H1 (cell line): ENCODE measurements around the gene PKD1L1. TPM values are rescaled to one million over a fixed set of nuclear protein-coding genes. Genes with fewer than 3 reads are reported as not detected.

Source experiments
- CTCF ChIA-PET: fragments of 300-600 bp; sonication (Branson Sonifier 250); formaldehyde crosslinking; loops from one replicate; lab custom pipeline; 2021; ENCODE audit not compliant: partially characterized antibody; lab: Charles Lee
- POLR2A ChIA-PET: fragments of 300-600 bp; sonication (Branson Sonifier 250); formaldehyde crosslinking; loops from one replicate; lab custom pipeline; 2021; ENCODE audit warnings: inconsistent platforms; ENCODE audit not compliant: partially characterized antibody; lab: Charles Lee
- DNase-seq, 2 experiments: peaks; one replicate each; pipeline versions ENCODE4 v3.0.0 to v3.0.0-alpha.2; 2010 to 2022; ENCODE audit warnings: low spot score in 2 of 2, low read depth in 1 of 2, mixed read lengths in 1 of 2
- FAIRE-seq: peaks from 2 replicates; lab custom pipeline; 2011; peaks lifted over from hg19 to GRCh38; lab: Jason Lieb, UNC
- H2AFZ ChIP-seq: 2 replicates; pipeline ENCODE4 v1.8.1; 2012; ENCODE audit warnings: low read length, inconsistent platforms
- H2AK5ac ChIP-seq: 2 replicates; pipeline ENCODE4 v1.6.1; 2013; ENCODE audit warnings: low read depth, low read length
- H2BK120ac ChIP-seq: replicated peaks from 2 replicates; pipeline ENCODE3; 2013; ENCODE audit warnings: low read depth, low read length, inconsistent platforms
- H2BK12ac ChIP-seq: 2 replicates; pipeline ENCODE4 v1.6.1; 2013; ENCODE audit warnings: low read depth, low read length
- H2BK15ac ChIP-seq: 2 replicates; pipeline ENCODE4 v1.6.1; 2013; ENCODE audit warnings: low read length
- H2BK20ac ChIP-seq: 2 replicates; pipeline ENCODE4 v1.6.1; 2013; ENCODE audit warnings: low read length
- H2BK5ac ChIP-seq: 2 replicates; pipeline ENCODE4 v1.6.1; 2013; ENCODE audit warnings: low read depth, low read length
- H3K14ac ChIP-seq: 2 replicates; pipeline ENCODE4 v1.6.1; 2013; ENCODE audit warnings: inconsistent platforms; ENCODE audit not compliant: insufficient read length
- H3K18ac ChIP-seq: 2 replicates; pipeline ENCODE4 v1.6.1; 2013; ENCODE audit warnings: low read length; ENCODE audit errors: extremely low read depth
- H3K23ac ChIP-seq: 2 replicates; pipeline ENCODE4 v1.6.1; 2013; ENCODE audit warnings: inconsistent platforms; ENCODE audit not compliant: insufficient read length
- H3K23me2 ChIP-seq: 2 replicates; pipeline ENCODE4 v1.6.1; 2013; ENCODE audit warnings: low read depth, low read length
- H3K27ac ChIP-seq: 2 replicates; pipeline ENCODE4 v1.6.1; 2011; ENCODE audit warnings: low read depth, low read length, inconsistent platforms
- H3K27me3 ChIP-seq, 4 experiments: replicated peaks in 1 of 4; 1 replicate in 1 of 4; 2 replicates in 3 of 4; pipeline versions ENCODE4 v1.6.1 to v1.8.1; 2011 to 2013; ENCODE audit warnings: low read length in 3 of 4, mild to moderate bottlenecking in 3 of 4, inconsistent platforms in 2 of 4, mixed read lengths in 2 of 4, moderate library complexity in 1 of 4; ENCODE audit not compliant: control insufficient read depth in 3 of 4, insufficient read depth in 3 of 4; ENCODE audit errors: extremely low read depth in 1 of 4
- H3K36me3 ChIP-seq, 4 experiments: 2 replicates each; pipeline versions ENCODE4 v1.6.1 to v1.8.1; 2011 to 2013; ENCODE audit warnings: mild to moderate bottlenecking in 4 of 4, low read length in 3 of 4, moderate library complexity in 2 of 4, control low read depth in 1 of 4, inconsistent platforms in 1 of 4; ENCODE audit not compliant: insufficient read depth in 4 of 4, control insufficient read depth in 2 of 4
- H3K4ac ChIP-seq: replicated peaks from 2 replicates; pipeline ENCODE3; 2013; ENCODE audit warnings: low read length, low read depth, mixed read lengths, inconsistent platforms; ENCODE audit not compliant: insufficient read length
- H3K4me1 ChIP-seq, 4 experiments: replicated peaks in 1 of 4; 1 replicate in 1 of 4; 2 replicates in 3 of 4; pipeline versions ENCODE4 v1.6.1 to v1.8.1; 2011 to 2013; ENCODE audit warnings: low read length in 3 of 4, inconsistent platforms in 2 of 4, mixed read lengths in 1 of 4; ENCODE audit not compliant: insufficient read depth in 4 of 4, control insufficient read depth in 3 of 4
- H3K4me2 ChIP-seq, 2 experiments: 2 replicates each; pipeline versions ENCODE4 v1.6.1 to v1.8.1; 2011 to 2013; ENCODE audit warnings: low read depth in 2 of 2, low read length in 2 of 2, control low read depth in 1 of 2, inconsistent platforms in 1 of 2, mild to moderate bottlenecking in 1 of 2; ENCODE audit not compliant: insufficient read depth in 1 of 2
- H3K4me3 ChIP-seq, 4 experiments: fragments of 200-600, 300-600 bp in 1 of 4; sonication (generic), shearing (Covaris generic), sonication (Bioruptor Twin) in 1 of 4; 2 replicates each; pipeline versions ENCODE4 v1.5.1 to v1.8.1; 2011 to 2016; ENCODE audit warnings: low read length in 4 of 4, low read depth in 3 of 4, control low read depth in 2 of 4, inconsistent platforms in 2 of 4, mild to moderate bottlenecking in 2 of 4, mixed read lengths in 1 of 4, moderate library complexity in 1 of 4; ENCODE audit not compliant: insufficient read depth in 2 of 4; ENCODE audit errors: extremely low read depth in 1 of 4
- H3K56ac ChIP-seq: replicated peaks from 2 replicates; pipeline ENCODE3; 2013; ENCODE audit warnings: low read depth, mild to moderate bottlenecking, mixed read lengths, low read length, inconsistent platforms; ENCODE audit not compliant: insufficient read length
- H3K79me1 ChIP-seq: 2 replicates; pipeline ENCODE4 v1.6.1; 2013; ENCODE audit warnings: low read depth, low read length, control low read depth
- H3K79me2 ChIP-seq, 2 experiments: 2 replicates each; pipeline versions ENCODE4 v1.6.1 to v1.8.1; 2012 to 2013; ENCODE audit warnings: low read length in 2 of 2, mild to moderate bottlenecking in 2 of 2, inconsistent platforms in 1 of 2; ENCODE audit not compliant: insufficient read depth in 2 of 2, control insufficient read depth in 1 of 2
- H3K9ac ChIP-seq, 4 experiments: replicated peaks in 1 of 4; 1 replicate in 1 of 4; 2 replicates in 3 of 4; pipeline versions ENCODE4 v1.6.1 to v1.8.1; 2011 to 2013; ENCODE audit warnings: low read depth in 3 of 4, low read length in 3 of 4, control low read depth in 2 of 4, mild to moderate bottlenecking in 2 of 4, moderate library complexity in 2 of 4, inconsistent platforms in 1 of 4; ENCODE audit errors: extremely low read depth in 1 of 4
- H3K9me3 ChIP-seq, 2 experiments: 2 replicates each; pipeline versions ENCODE4 v1.6.1 to v1.8.1; 2012 to 2013; ENCODE audit warnings: mild to moderate bottlenecking in 2 of 2, moderate library complexity in 2 of 2, control low read depth in 1 of 2, inconsistent platforms in 1 of 2, low read depth in 1 of 2, low read length in 1 of 2, mixed read lengths in 1 of 2; ENCODE audit not compliant: insufficient read depth in 2 of 2
- H4K20me1 ChIP-seq, 2 experiments: replicated peaks in 1 of 2; 2 replicates each; pipeline versions ENCODE3 to v1.8.1; 2011 to 2013; ENCODE audit warnings: inconsistent platforms in 2 of 2, low read length in 2 of 2, mild to moderate bottlenecking in 1 of 2; ENCODE audit not compliant: insufficient read depth in 2 of 2, control insufficient read depth in 1 of 2
- H4K5ac ChIP-seq: 2 replicates; pipeline ENCODE4 v1.6.1; 2013; ENCODE audit warnings: low read length, low read depth, mixed read lengths, inconsistent platforms; ENCODE audit not compliant: insufficient read length
- H4K8ac ChIP-seq: 2 replicates; pipeline ENCODE4 v1.8.0; 2013; ENCODE audit warnings: mild to moderate bottlenecking, moderate library complexity, low read length, inconsistent platforms; ENCODE audit not compliant: insufficient read depth; ENCODE audit errors: extremely low read depth
- H4K91ac ChIP-seq: replicated peaks from 2 replicates; pipeline ENCODE3; 2013; ENCODE audit warnings: low read length, mixed read lengths, inconsistent platforms; ENCODE audit not compliant: insufficient read length
- SRF ChIP-seq: IDR thresholded peaks from 2 replicates; pipeline ENCODE4 v1.6.1; 2011; ENCODE audit warnings: mild to moderate bottlenecking, low read depth, low read length, moderate library complexity
- WGBS, 2 experiments: shearing (Covaris generic) in 1 of 2; methylation state at CpG; one replicate each; pipeline versions ENCODE4 v1.1.6 to v1.1.7; 2013 to 2015; ENCODE audit warnings: low lambda C conversion rate in 2 of 2, mixed read lengths in 2 of 2, inconsistent platforms in 1 of 2, low coverage in 1 of 2, missing lambda C conversion rate in 1 of 2; ENCODE audit not compliant: insufficient replicate concordance in 2 of 2, insufficient coverage in 1 of 2, insufficient read length in 1 of 2; ENCODE audit errors: extremely low coverage in 1 of 2, missing lambda C conversion rate in 1 of 2; 5-methylcytosine and 5-hydroxymethylcytosine counted together
- polyA plus RNA-seq, 7 experiments: library from polyadenylated mRNA; depleted of rRNA in 3 of 7; stranded (reverse) in 5 of 7; unstranded in 2 of 7; fragments of >200 nt in 5 of 7; fragments of 200-250 nt in 2 of 7; gene quantifications; 1 replicate in 5 of 7; 2 replicates in 1 of 7; 4 replicates in 1 of 7; pipeline versions ENCODE4 v1.2.1 to v1.2.3, GENCODE V29; 2011 to 2013; ENCODE audit warnings: missing spikeins in 2 of 7, mixed read lengths in 2 of 7
- total RNA-seq: library from RNA; stranded (reverse); fragmentation: NEBNext Ultra II Directional; extraction: Animal tissue kit (Norgen Biotek cat#: 25700); gene quantifications from 2 replicates; pipeline ENCODE4 v1.2.1, GENCODE V29; 2021

The PKD1L1 gene
- total and polyA plus RNA-seq, 2 of the 8 experiments (the other 6 are each of a cell fraction or from before 2014, with no cell fraction given) = 0.22 to 0.35 TPM

- Histone ChIP-seq H3K9ac (no peak overlapping the region), H3K56ac (no peak overlapping the region), H3K27ac (no peak overlapping the region), H3K23ac (no peak overlapping the region), H4K91ac (no peak overlapping the region), H3K27me3 (no peaks in the 10 kb centered on the region), H4K5ac (no peak overlapping the region), H3K79me2 (no peaks in the 10 kb centered on the region), H3K4me1 (no peaks in the 10 kb centered on the region; a peak in 1 of 7 replicates), H3K4me3 (no peak overlapping the region), H2BK12ac (no peak overlapping the region), H3K9me3 (no peaks in the 10 kb centered on the region), H4K20me1 (no peaks in the 10 kb centered on the region), H2BK120ac (no peak overlapping the region), H2BK20ac (no peak overlapping the region), H2BK5ac (no peak overlapping the region), H3K36me3 (no peaks in the 10 kb centered on the region), H2BK15ac (no peak overlapping the region), H2AFZ (no peak overlapping the region), H3K18ac (no peak overlapping the region), H3K23me2 (no peaks in the 10 kb centered on the region), H4K8ac (no peak overlapping the region), H3K79me1 (no peaks in the 10 kb centered on the region), H3K4me2 (no peak overlapping the region), H3K14ac (no peak overlapping the region), H3K4ac (no peak overlapping the region), H2AK5ac (no peak overlapping the region)
- ChIA-PET POLR2A (no interaction called here), CTCF (interaction anchor here (1.1 to 1.8 kb wide), 5 partner anchors 36 to 623 kb away, joined by 3 to 5 read pairs (median 4); no protein-coding TSS in a partner anchor)
- FAIRE-seq (no peak), DNase-seq (peak in 1 of 2 experiments; percentile 8)
- 91% methylated on average over 17 of the region's 18 CpGs; no CpG with 5 or more reads in 1 of the 2 experiments for WGBS, 2 experiments
- TF ChIP-seq SRF = no peak
These were observed 59.6 kb downstream of the PKD1L1 start for GRCh38 chr7:47888371-47889265.
